Measurements from ENCODE around the gene HIBADH. TPM values are rescaled to one million over a fixed set of nuclear protein-coding genes. Genes with fewer than 3 reads are reported as not detected.

The HIBADH gene
- total RNA-seq, 1 experiment from 2014 or later, result 23.2 TPM

DNA sequence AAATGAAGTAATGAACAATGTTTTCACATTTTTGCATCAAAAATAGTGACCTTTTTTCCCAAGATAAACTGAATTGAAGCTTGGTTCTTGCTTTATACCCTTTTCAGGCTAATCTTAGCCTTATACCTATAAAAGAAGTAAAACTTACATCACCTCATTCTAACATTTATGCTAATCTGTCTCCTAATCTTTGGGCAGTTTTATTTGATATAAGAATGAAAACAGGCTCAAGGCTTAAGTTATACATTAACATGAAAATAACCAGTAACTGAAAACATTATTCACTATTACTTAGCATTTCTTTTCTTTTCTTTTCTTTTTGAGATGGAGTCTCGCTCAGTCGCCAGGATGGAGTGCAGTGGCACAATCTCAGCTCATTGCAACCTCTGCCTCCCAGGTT lies 113.1 kb downstream of the HIBADH start:
- Histone ChIP-seq H3K27me3 (ENCODE audit: insufficient read depth, low read length) (no peaks in the 10 kb centered on the region), H2BK15ac (ENCODE audit: low read depth, low read length) (no peak overlapping the region), H4K8ac (replicated peaks; ENCODE audit: insufficient read length, low read depth, low read length) (no peak overlapping the region), H3K56ac (ENCODE audit: insufficient read length, low read depth, low read length) (no peak overlapping the region), H3K4me2 (ENCODE audit: insufficient read depth, insufficient read length, low read length) (no peak overlapping the region), H2AK5ac (ENCODE audit: insufficient read length, low read length) (no peak overlapping the region), H2BK20ac (ENCODE audit: low read depth, low read length, poor library complexity, severe bottlenecking) (no peak overlapping the region), H2AFZ (ENCODE audit: low read length) (no peak overlapping the region), H3K4me1 (ENCODE audit: insufficient read depth, low read length) (peaks cover 4% of the 10 kb centered on the region), H3K27ac (ENCODE audit: insufficient read length, low read depth, low read length) (no peak overlapping the region), H4K20me1 (ENCODE audit: control insufficient read depth, insufficient read depth, insufficient read length) (no peaks in the 10 kb centered on the region), H3K23ac (ENCODE audit: insufficient read length, low read depth, low read length) (no peak overlapping the region), H4K5ac (ENCODE audit: insufficient read length, low read depth, low read length) (no peak overlapping the region), H3K4ac (ENCODE audit: low read depth, low read length) (no peak overlapping the region), H3K18ac (ENCODE audit: insufficient read length, low read depth, low read length) (no peak overlapping the region), H3T11ph (ENCODE audit: low read length) (no peak overlapping the region), H3K9me3 (ENCODE audit: control insufficient read depth, low read depth, low read length) (no peaks in the 10 kb centered on the region), H4K91ac (ENCODE audit: insufficient read length, low read depth, low read length) (no peak overlapping the region), H2BK12ac (ENCODE audit: insufficient read length, low read depth, low read length) (no peak overlapping the region), H3K23me2 (ENCODE audit: insufficient read length, low read depth, low read length, poor library complexity, severe bottlenecking) (no peaks in the 10 kb centered on the region), H2BK5ac (ENCODE audit: insufficient read length, low read length) (no peak overlapping the region), H2BK120ac (ENCODE audit: low read depth, low read length, poor library complexity, severe bottlenecking) (no peak overlapping the region), H3K79me2 (ENCODE audit: insufficient read depth, low read length) (no peaks in the 10 kb centered on the region), H3K14ac (ENCODE audit: insufficient read depth, low read length) (no peak overlapping the region), H3K79me1 (ENCODE audit: insufficient read depth, low read depth, low read length, poor library complexity, severe bottlenecking) (no peaks in the 10 kb centered on the region), H3K9ac (ENCODE audit: extremely low read depth, insufficient read length, low read length) (no peak overlapping the region)
- Mint-ChIP-seq H3K4me1 (peaks cover 36 to 47% of the 10 kb centered on the region in 2 experiments), H3K36me3 (ENCODE audit: insufficient read depth in 1 of 3, low read depth in 3 of 3) (no peaks in the 10 kb centered on the region), H3K9me3 (no peaks in the 10 kb centered on the region), H3K27me3 (ENCODE audit: low read depth) (no peaks in the 10 kb centered on the region), H3K27ac (no peak overlapping the region; a peak in 1 of 7 replicates), H3K4me3 (no peak overlapping the region)
- WGBS (ENCODE audit: extremely low coverage, insufficient read length, low lambda C conversion rate), result no CpG with 5 or more reads among the region's 2 CpGs
- no peak for TF ChIP-seq CTCF (conservative IDR thresholded peaks at IDR 0.05)
- no peak for DNase-seq

All from H9 (cell line).